ENCODE measurements around the gene HOMEZ.
A peak's percentile ranks its signal among the peaks of the same experiment; 100 is the strongest.

Gene HOMEZ

GRCh38 chr14:23324993-23325392, 39.1 kb upstream of the HOMEZ start:
- TF ChIP-seq, protein P1, sequence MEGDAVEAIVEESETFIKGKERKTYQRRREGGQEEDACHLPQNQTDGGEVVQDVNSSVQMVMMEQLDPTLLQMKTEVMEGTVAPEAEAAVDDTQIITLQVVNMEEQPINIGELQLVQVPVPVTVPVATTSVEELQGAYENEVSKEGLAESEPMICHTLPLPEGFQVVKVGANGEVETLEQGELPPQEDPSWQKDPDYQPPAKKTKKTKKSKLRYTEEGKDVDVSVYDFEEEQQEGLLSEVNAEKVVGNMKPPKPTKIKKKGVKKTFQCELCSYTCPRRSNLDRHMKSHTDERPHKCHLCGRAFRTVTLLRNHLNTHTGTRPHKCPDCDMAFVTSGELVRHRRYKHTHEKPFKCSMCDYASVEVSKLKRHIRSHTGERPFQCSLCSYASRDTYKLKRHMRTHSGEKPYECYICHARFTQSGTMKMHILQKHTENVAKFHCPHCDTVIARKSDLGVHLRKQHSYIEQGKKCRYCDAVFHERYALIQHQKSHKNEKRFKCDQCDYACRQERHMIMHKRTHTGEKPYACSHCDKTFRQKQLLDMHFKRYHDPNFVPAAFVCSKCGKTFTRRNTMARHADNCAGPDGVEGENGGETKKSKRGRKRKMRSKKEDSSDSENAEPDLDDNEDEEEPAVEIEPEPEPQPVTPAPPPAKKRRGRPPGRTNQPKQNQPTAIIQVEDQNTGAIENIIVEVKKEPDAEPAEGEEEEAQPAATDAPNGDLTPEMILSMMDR (IDR thresholded peaks at IDR 0.05; ENCODE audit: insufficient read depth, low read length, missing control alignments), result no peak
- DNase-seq (ENCODE audit: low read depth, low spot score), result no peak
- H3K4me3 ChIP-seq (ENCODE audit: low read depth, low read length), result no peak overlapping the region
- ChIA-PET POLR2A (no interaction called here), CTCF (interaction anchor here (1.0 to 18.0 kb wide), 3 partner anchors 53 to 234 kb away, joined by 3 to 303 read pairs (median 4); partner anchors contain the start of gene CMTM5)

GRCh38 chr14:23324455-23324846, 38.5 kb upstream of the HOMEZ start:
- no peak for DNase-seq (ENCODE audit: low read depth, low spot score)
- TF ChIP-seq, protein P1 (IDR thresholded peaks at IDR 0.05; ENCODE audit: insufficient read depth, low read length, missing control alignments), result no peak
- ChIA-PET POLR2A (no interaction called here), CTCF (interaction anchor here (1.0 to 18.0 kb wide), 3 partner anchors 54 to 235 kb away, joined by 3 to 303 read pairs (median 4); partner anchors contain the start of gene CMTM5)
- no peak overlapping the region for H3K4me3 ChIP-seq (ENCODE audit: low read depth, low read length)

DNA sequence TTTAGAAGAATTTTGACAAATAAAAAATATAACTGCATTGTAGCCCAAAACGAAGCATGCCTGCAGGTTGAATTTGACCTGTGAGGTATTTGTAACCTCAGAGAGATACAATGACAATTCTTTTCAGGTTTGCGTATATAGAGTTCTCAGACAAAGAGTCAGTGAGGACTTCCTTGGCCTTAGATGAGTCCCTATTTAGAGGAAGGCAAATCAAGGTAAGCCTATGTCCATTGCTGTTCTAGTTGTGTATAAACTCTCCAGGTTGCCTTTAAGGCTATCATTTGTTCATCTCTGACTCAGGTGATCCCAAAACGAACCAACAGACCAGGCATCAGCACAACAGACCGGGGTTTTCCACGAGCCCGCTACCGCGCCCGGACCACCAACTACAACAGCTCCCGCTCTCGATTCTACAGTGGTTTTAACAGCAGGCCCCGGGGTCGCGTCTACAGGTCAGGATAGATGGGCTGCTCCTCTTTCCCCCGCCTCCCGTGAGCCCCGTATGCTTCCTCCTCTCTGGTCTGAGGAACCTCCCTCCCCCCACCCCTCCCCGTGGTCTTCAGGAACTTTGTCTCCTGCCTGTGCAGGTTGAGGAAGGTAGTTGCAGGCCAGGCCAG, 38.0 kb upstream of the HOMEZ start:
- TF ChIP-seq, protein P1 (IDR thresholded peaks at IDR 0.05; ENCODE audit: insufficient read depth, low read length, missing control alignments), result no peak
- no peak for DNase-seq (ENCODE audit: low read depth, low spot score)
- CTCF ChIA-PET, result interaction anchor here (1.0 to 18.0 kb wide), 5 partner anchors 10 to 235 kb away, joined by 3 to 303 read pairs (median 5); partner anchors contain the start of gene CMTM5
- no peak overlapping the region for H3K4me3 ChIP-seq (ENCODE audit: low read depth, low read length)
- POLR2A ChIA-PET, result interaction anchor here (0.7 kb wide), 1 partner anchor 898 kb away, joined by 3 read pairs; no protein-coding TSS in a partner anchor

DNA sequence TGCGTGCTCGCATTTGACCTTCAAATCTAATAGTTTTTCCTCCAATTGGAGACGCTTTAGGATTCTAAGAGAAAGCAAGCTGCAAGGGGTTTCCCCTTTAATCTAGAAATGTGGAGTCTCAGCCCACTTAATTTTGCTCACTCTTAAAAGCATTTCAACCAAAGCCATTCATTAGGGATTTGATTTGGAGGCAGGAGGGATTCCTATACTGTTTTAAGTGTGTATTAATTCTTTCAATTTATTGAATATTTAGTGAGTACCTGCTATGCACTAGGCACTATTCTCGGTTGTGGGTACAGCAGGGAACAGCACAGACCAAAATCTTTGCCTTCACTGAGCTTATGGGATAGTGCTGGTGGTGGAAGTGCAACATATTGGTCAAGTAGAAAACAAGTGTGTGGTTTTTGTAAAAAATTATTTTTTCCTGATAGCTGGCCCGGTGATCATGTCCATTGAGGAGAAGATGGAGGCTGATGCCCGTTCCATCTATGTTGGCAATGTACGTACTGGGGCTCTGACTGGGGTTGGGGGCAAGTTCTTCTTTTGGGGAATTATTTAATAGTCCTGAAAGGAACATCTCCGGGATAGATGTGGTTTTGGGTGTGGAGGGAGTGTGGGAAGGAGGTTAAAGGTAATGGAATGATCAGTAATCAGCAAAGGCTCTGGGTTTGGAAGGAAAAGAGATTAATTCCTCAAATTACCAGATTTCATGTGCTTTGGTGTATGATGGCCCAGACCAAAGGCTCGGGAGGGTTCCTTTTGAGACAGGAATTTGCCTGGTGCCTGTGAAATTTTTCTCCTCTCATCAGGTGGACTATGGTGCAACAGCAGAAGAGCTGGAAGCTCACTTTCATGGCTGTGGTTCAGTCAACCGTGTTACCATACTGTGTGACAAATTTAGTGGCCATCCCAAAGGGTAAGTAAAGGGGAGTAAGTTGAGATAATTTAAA, 36.9 kb upstream of the HOMEZ start:
- DNase-seq (ENCODE audit: low read depth, low spot score), result no peak
- POLR2A ChIA-PET, result interaction anchor here (0.5 to 3.1 kb wide), 8 partner anchors 16 to 58 kb away, joined by 3 to 34 read pairs (median 8); partner anchors contain the start of genes BCL2L2, PPP1R3E and SLC22A17
- TF ChIP-seq, protein P1 (IDR thresholded peaks at IDR 0.05; ENCODE audit: insufficient read depth, low read length, missing control alignments), result no peak
- CTCF ChIA-PET, result interaction anchor here (0.7 to 18.0 kb wide), 17 partner anchors 11 to 237 kb away, joined by 3 to 303 read pairs (median 4); partner anchors contain the start of genes BCL2L2, CMTM5 and SLC22A17
- peak overlapping the region; percentile 82 for H3K4me3 ChIP-seq (ENCODE audit: low read depth, low read length)

- ChIA-PET CTCF (interaction anchor here (0.7 to 18.0 kb wide), 24 partner anchors 10 to 253 kb away, joined by 3 to 303 read pairs (median 4); partner anchors contain the start of genes BCL2L2, CMTM5 and SLC22A17), POLR2A (interaction anchor here (0.5 to 3.1 kb wide), 13 partner anchors 11 to 233 kb away, joined by 3 to 34 read pairs (median 6); partner anchors contain the start of genes BCL2L2, HOMEZ, PPP1R3E and SLC22A17)
- no peak for DNase-seq (ENCODE audit: low read depth, low spot score)
- TF ChIP-seq, protein P1 (IDR thresholded peaks at IDR 0.05; ENCODE audit: insufficient read depth, low read length, missing control alignments), result no peak
- peak overlapping the region; percentile 82 for H3K4me3 ChIP-seq (ENCODE audit: low read depth, low read length)
These were observed 35.9 kb upstream of the HOMEZ start for GRCh38 chr14:23321572-23322547.

Data from AG04449 (cell line).